Stimulated activated naive CD8-positive, alpha-beta T cell treated with anti-CD3 and anti-CD28 coated beads, Interleukin-15, amount 100 ng/mL, for 72 hours (primary cell): ENCODE results near the gene CIP2A.

ENCODE experiments used
- ATAC-seq: fragments of 150-1000 bp; cut with Tn5 transposase; 2 replicates; pipeline ENCODE4 v1.10.0; 2021; ENCODE audit warnings: mild to moderate bottlenecking, moderate library complexity
- DNase-seq, 2 donors: peaks; one replicate each; pipeline ENCODE4 v3.0.0; 2021 to 2022
- H3K27ac Mint-ChIP-seq, 2 donors: one replicate each; pipeline ENCODE4 v1.8.0; 2022; ENCODE audit warnings: mild to moderate bottlenecking in 2 of 2, mixed read lengths in 2 of 2, moderate library complexity in 2 of 2
- H3K27me3 Mint-ChIP-seq: one replicate; pipeline ENCODE4 v1.8.0; 2022; ENCODE audit warnings: mixed read lengths
- H3K4me1 Mint-ChIP-seq: one replicate; pipeline ENCODE4 v1.8.0; 2022; ENCODE audit warnings: mild to moderate bottlenecking, mixed read lengths
- H3K4me3 Mint-ChIP-seq, 2 donors: one replicate each; pipeline ENCODE4 v1.8.0; 2022; ENCODE audit warnings: mild to moderate bottlenecking in 2 of 2, mixed read lengths in 2 of 2, moderate library complexity in 1 of 2
- H3K9me3 Mint-ChIP-seq, 2 donors: one replicate each; pipeline ENCODE4 v1.8.0; 2022; ENCODE audit warnings: mixed read lengths in 2 of 2

The CIP2A gene

DNA sequence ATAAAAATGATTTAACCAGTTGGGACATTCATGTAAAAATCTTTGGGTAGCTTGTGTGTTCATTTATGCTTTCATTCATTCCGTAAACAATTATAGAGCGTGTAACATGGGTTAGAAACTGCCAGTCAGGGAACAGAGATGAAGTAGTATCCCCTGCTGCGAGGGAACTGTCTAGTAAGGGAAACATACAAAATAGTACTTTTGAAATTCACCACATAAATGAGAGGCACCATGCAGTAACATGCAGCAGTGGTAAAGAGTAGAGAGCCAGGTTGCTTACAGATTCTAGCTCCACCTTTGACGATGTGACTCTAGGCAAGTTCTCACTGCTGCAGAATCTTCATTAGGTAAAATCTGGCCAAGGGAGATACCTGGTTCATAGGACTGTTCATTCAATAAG lies 1.2 kb upstream of the CIP2A start:
- Mint-ChIP-seq H3K27me3 (no peaks in the 10 kb centered on the region), H3K9me3 (no peaks in the 10 kb centered on the region), H3K4me1 (peaks cover 52% of the 10 kb centered on the region), H3K4me3 (peak overlapping the region; percentile 96 to 100), H3K27ac (peak overlapping the region; percentile 100)
- DNase-seq: no peak
- ATAC-seq: no peak

DNA sequence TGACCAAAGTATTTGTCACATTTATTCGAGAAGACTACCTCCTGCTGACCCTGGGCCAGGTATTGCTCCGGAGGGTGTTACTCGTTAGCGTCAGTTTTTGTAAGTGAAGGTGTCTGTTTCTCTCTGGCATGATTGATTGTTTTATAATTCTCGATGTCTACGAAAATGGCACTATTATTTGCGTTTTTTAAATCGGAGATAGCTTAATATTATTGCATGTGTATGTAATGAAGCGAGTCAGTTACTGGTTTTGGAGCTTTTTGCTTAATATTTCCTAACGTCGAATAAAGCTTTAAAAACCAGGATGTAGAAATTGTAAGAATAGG lies 723 bp upstream of the CIP2A start:
- Mint-ChIP-seq H3K4me3 (peak overlapping the region; percentile 96 to 100), H3K9me3 (no peaks in the 10 kb centered on the region), H3K27ac (peak overlapping the region; percentile 100), H3K27me3 (no peaks in the 10 kb centered on the region), H3K4me1 (peaks cover 57% of the 10 kb centered on the region)
- DNase-seq (no peak), ATAC-seq (no peak)

DNA sequence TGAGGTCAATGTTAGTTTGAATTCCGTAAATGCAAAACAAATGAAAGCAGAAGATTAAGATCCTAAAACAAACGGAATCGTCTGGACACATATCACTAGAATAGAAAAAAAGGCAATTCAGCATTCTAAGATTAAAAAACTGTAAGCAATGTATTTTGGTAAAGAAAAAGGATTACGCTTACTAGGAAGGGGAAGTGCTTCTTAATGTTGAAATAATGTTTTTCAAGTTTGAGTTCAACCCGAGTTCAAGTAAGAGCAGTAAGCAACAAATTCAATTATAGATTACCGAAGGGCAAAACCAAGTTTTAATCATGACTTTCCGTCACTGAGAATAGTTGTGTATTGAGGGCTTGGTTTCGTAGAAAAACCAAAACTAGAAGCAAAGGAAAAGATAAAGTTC lies 637 bp downstream of the CIP2A start:
- ATAC-seq (no peak), DNase-seq (no peak)
- peaks cover 53% of the 10 kb centered on the region for H3K4me1 Mint-ChIP-seq
- H3K27me3 Mint-ChIP-seq: no peaks in the 10 kb centered on the region
- H3K9me3 Mint-ChIP-seq: no peaks in the 10 kb centered on the region
- H3K4me3 Mint-ChIP-seq: peak overlapping the region; percentile 96 to 100
- H3K27ac Mint-ChIP-seq: peak overlapping the region; percentile 100

DNA sequence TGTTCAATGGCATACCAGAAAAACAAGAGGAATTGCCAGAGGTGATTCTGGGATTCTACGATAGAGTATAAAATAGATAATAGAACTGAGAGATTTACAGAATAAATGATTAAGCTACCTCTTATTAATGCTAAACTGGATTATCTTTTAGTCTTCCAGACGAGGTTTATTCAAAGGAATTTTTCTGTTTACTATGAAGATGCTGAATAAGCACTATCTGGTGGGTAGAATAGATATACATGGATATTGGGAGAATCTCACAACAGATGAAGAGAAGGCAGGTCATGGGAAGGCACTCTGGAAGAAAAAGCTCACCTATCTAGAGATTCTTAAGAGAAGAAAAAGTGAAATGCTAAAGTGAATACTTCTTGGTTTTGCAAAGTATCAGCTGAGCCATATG lies 11.2 kb downstream of the CIP2A start:
- no peak for DNase-seq
- no peak for ATAC-seq
- no peaks in the 10 kb centered on the region for H3K4me1 Mint-ChIP-seq
- H3K27me3 Mint-ChIP-seq: no peaks in the 10 kb centered on the region
- H3K27ac Mint-ChIP-seq: no peak overlapping the region
- H3K9me3 Mint-ChIP-seq: peaks cover 0 to 5% of the 10 kb centered on the region in 2 donors
- no peak overlapping the region for H3K4me3 Mint-ChIP-seq

DNA sequence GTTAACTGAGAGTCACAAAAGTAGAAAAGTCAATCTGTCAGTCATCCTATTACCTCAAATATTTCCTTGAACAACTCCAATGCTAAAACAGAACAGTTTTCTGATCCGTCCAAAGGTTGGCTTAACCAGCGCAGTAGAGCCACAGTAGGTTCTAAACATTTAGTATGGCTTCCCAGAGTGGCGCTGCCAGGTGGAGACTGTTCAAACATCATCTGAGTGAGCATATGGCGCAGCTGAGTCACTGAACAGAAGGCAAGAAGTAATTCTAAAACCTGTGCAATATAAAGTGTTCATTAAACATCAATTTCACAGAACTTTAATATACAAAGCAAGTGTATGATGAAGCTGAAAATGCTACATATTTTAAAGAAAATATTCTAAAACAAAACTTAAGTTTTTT lies 19.9 kb downstream of the CIP2A start:
- no peak overlapping the region for H3K27ac Mint-ChIP-seq

DNA sequence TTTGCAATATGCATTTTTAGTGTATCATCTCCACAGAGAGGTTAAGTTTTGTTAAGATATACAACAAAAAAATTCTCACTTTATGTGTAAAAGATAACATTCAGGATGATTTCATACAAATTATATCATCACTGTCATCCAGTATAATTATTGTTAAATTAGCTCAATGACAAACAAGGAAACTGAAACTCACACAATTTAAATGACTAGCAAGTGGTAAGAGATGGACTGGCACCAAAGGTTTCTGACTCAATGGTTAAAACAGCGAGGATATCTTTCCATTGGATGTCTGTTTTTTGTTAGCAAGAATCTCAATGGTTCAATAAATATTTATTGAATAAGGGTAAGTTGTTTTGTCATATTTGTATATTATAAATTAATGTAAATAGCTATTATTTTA lies 22.6 kb downstream of the CIP2A start:
- no peak for DNase-seq
- Mint-ChIP-seq H3K27ac (no peak overlapping the region), H3K27me3 (no peaks in the 10 kb centered on the region), H3K4me3 (no peak overlapping the region), H3K4me1 (no peaks in the 10 kb centered on the region), H3K9me3 (no peaks in the 10 kb centered on the region)
- ATAC-seq: no peak

More for the DNA sequence above, 19.9 kb downstream of the CIP2A start:
- ATAC-seq: no peak
- no peaks in the 10 kb centered on the region for H3K27me3 Mint-ChIP-seq
- peaks cover 0 to 5% of the 10 kb centered on the region in 2 donors for H3K9me3 Mint-ChIP-seq
- no peak overlapping the region for H3K4me3 Mint-ChIP-seq
- H3K4me1 Mint-ChIP-seq: no peaks in the 10 kb centered on the region
- no peak for DNase-seq

DNA sequence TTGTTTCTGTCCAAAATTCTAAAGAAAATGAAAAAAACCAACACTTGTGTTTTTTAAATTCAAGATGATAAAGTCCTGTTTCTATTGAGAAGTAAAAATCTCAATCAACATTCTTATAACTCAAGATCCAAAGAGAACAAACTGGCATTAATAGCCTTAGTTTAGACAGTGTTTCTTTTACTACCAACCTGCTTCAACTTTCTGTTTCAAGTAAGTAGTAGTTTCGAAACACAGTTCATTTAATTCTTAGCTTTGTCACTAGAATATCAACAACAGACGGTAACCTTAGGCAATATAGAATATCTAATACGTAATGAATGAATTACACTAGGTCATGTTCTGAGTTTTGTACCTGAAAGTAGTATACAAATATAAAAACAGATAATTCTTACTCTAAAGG lies 23.7 kb downstream of the CIP2A start:
- H3K27ac Mint-ChIP-seq: no peak overlapping the region

DNA sequence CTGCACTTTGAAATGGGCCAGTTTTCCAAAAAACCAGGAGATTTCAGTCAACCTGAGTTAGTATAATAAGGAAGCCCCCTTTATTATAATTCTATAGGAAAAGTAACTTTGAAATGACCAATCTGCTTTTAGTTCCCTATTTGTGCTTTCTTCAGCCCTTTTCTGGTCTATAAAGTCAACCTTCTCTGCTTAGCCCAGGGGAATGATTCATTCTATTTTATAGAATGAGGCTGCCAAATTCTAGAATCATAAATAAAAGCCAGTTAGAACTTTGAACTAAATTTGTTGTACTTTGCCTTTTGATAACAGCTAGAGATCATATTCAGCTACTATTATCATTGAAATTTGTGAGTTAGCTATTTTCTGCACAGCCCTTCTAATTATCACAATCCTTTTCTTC lies 24.7 kb downstream of the CIP2A start:
- no peak overlapping the region for H3K4me3 Mint-ChIP-seq
- no peaks in the 10 kb centered on the region for H3K9me3 Mint-ChIP-seq
- ATAC-seq (no peak), DNase-seq (no peak)
- H3K27ac Mint-ChIP-seq: no peak overlapping the region
- H3K27me3 Mint-ChIP-seq: no peaks in the 10 kb centered on the region
- no peaks in the 10 kb centered on the region for H3K4me1 Mint-ChIP-seq

More for the DNA sequence above, 23.7 kb downstream of the CIP2A start:
- no peak overlapping the region for H3K4me3 Mint-ChIP-seq
- ATAC-seq (no peak), DNase-seq (no peak)
- no peaks in the 10 kb centered on the region for H3K27me3 Mint-ChIP-seq
- no peaks in the 10 kb centered on the region for H3K4me1 Mint-ChIP-seq
- H3K9me3 Mint-ChIP-seq: no peaks in the 10 kb centered on the region

DNA sequence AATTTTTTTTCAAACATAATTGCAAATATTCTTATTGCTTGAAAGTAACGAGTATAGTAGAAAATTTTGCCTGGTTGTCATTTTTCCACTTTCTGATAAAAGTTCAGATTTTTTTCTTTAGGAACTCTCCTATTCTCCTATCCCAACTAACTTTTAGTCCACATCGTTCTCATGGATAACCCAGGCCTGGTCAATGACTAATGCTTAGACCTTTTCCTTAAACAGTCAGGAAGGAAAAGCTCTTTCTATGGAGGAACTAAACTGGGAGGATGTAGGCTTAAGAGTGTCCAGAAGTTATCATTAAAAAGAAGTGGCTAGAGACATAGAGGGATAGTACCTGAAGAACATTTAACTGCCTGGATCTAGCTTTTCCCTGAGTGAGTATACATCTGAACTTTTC lies 26.7 kb downstream of the CIP2A start:
- ATAC-seq (no peak), DNase-seq (no peak)
- H3K27ac Mint-ChIP-seq: no peak overlapping the region
- H3K9me3 Mint-ChIP-seq: no peaks in the 10 kb centered on the region
- H3K4me1 Mint-ChIP-seq: no peaks in the 10 kb centered on the region
- H3K27me3 Mint-ChIP-seq: no peaks in the 10 kb centered on the region
- H3K4me3 Mint-ChIP-seq: no peak overlapping the region

DNA sequence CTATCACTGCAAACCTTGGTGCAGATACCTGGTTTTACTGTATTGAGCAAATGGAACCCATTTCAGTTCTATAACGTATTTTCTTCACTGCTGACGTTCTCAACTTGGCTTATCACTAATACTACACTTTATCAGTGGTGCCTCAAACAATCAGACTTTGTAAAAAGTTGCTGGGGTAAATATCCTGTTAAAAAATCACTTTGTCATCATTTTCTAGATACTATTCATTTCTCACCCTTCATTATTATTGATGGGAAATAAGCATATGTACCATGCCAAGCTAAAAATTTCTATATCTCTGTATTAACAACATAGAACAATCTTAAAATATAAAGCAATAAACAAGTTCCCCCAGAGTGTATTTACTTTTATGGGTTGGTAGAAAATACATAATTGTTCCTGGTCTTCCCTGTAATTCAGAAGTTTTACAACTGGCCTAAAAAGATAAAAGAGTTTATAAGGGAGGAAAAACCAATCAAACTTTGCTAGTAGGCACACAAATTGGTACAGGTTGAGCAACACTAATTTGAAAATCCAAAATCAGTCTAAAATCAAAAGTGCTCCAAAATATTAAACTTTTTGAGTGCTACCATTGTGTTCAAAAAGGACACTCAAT lies 33.2 kb downstream of the CIP2A start:
- Mint-ChIP-seq H3K27ac (no peak overlapping the region), H3K4me3 (no peak overlapping the region), H3K9me3 (no peaks in the 10 kb centered on the region), H3K27me3 (no peaks in the 10 kb centered on the region), H3K4me1 (no peaks in the 10 kb centered on the region)
- DNase-seq (no peak), ATAC-seq (no peak)

DNA sequence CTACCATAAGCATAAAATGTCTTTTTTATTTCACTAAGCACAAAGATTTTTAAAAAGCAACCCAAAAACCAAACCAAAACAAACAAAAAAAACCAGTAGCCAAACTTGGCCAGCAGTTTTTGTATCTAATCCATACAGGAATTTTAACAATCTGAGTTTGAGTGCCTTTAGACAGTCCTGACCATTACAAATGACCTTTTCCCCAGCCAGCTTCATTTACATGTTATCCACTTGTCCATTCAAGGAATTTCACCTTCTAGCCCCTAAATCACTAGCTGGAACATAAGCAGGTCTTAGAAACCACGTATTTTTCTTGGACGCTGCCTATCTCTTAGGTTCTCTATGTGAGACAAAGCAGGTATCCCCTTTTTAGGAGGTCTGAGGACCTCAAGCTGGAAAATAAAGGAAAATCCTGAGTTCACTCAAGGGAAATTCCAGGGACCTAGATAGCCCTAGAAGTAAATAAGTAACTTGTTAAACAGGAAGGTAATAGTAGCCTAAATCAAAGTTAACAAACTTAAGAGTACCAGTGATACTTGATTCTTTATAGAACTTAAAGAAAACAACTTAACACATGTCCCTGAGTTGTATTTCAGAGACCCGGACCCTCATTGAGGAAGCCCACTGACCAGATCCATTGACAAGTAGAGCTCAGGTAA lies 34.2 kb downstream of the CIP2A start:
- Mint-ChIP-seq H3K9me3 (no peaks in the 10 kb centered on the region), H3K27ac (no peak overlapping the region), H3K4me3 (no peak overlapping the region), H3K4me1 (no peaks in the 10 kb centered on the region), H3K27me3 (no peaks in the 10 kb centered on the region)
- DNase-seq (no peak), ATAC-seq (no peak)

DNA sequence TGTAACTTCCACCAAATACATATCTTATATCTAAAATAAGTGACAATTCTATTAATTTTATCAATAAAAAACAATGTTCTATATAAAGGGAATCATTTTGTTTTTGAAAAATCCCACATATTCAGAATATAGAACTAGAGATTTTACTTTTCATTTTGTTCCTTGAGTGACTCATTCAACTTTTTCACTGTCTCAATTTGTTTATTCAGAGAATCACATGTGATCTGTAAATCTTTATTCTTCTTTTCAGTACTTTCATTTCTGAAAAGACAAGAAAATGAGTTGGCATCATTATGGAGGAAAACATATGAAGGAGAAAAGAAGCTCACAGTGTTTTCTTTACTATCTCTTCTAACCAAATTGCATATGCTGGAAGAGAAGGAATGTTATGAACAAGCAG lies 35.0 kb downstream of the CIP2A start:
- Mint-ChIP-seq H3K27ac (no peak overlapping the region), H3K27me3 (no peaks in the 10 kb centered on the region), H3K4me3 (no peak overlapping the region), H3K4me1 (no peaks in the 10 kb centered on the region), H3K9me3 (no peaks in the 10 kb centered on the region)
- no peak for ATAC-seq
- DNase-seq: no peak

DNA sequence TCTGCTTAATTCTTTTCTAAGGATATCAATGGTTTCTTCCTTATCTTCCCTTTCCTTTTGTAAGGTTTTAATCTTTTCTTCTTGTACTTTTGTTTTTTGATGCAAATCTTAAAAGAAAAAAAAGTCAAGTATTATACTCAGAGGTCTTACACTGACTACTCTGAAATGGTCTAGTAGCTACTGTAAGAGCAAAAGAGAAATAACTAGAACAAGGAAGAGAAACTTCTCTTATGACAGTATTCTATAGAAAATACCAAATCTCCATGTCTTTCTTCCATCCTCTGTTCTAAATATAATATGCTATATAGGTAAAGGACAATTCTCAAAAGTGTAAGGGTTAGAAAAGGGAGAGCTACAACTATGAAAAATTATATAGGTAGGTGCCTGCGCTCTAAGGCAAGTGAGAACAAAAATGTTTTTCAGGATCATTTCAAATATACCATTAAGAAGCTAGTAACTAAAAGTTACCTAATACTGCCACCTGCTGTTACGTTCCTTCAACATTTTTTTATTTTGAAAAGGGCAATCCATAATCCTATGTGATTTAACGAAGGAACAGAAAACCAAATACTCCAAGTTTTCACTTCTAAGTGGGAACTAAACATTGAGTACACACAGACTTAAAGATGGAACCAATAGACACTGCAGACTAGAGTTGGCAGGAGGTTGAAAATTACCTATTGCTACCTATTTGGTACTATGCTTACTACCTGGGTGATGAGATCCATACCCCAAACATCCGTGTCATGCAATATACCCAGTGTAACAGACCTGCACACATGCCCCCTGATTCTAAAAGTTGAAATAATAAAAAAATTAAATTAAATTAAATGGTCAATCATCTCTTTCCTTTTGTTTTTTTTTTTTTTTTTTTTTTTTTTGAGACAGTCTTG lies 36.7 kb downstream of the CIP2A start:
- no peaks in the 10 kb centered on the region for H3K9me3 Mint-ChIP-seq
- no peak for ATAC-seq
- H3K4me1 Mint-ChIP-seq: no peaks in the 10 kb centered on the region
- no peaks in the 10 kb centered on the region for H3K27me3 Mint-ChIP-seq
- DNase-seq: no peak
- H3K4me3 Mint-ChIP-seq: no peak overlapping the region
- H3K27ac Mint-ChIP-seq: peak overlapping the region; percentile 42 to 69

DNA sequence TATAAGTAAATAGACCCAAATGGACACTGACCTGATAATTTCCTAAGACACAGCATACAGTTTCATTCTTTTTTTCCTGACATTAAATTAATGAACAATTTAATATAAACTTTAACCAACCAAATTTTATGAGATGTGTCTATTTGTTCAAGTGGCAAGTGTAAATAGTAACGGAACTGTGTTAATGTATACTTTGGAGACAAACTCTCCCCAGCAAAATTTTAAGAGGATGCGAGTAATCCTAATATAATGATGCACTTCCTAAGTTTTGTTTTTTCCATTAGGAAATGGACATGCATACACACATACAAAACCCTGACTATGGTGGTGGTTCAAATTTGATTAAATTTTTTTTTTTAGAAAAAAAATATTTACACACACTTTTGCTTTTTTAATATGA lies 40.4 kb downstream of the CIP2A start:
- H3K27ac Mint-ChIP-seq: no peak overlapping the region
- DNase-seq (no peak), ATAC-seq (no peak)
- H3K27me3 Mint-ChIP-seq: no peaks in the 10 kb centered on the region
- no peaks in the 10 kb centered on the region for H3K9me3 Mint-ChIP-seq
- H3K4me3 Mint-ChIP-seq: no peak overlapping the region
- H3K4me1 Mint-ChIP-seq: peaks cover 5% of the 10 kb centered on the region

DNA sequence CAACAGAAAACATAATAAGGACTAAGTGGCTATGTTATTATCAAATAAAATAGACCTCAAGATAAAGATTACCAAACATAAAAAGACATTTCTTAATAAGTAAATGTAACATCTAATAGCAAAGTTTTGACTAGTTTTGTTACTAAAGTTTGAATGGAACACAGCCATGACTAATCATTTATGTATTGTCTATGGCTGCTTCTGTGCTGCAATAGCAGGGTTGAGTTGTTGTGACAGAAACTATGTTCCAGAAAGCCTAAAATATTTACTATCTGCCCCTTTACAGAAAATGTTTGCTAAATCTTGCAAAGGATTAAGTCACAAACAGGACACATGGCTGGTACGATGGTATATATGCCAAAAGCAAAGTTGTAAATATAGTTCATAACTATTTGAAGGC lies 40.9 kb downstream of the CIP2A start:
- H3K27ac Mint-ChIP-seq: no peak overlapping the region
- DNase-seq (no peak), ATAC-seq (no peak)
- peaks cover 5% of the 10 kb centered on the region for H3K4me1 Mint-ChIP-seq
- no peaks in the 10 kb centered on the region for H3K9me3 Mint-ChIP-seq
- H3K27me3 Mint-ChIP-seq: no peaks in the 10 kb centered on the region
- H3K4me3 Mint-ChIP-seq: no peak overlapping the region

DNA sequence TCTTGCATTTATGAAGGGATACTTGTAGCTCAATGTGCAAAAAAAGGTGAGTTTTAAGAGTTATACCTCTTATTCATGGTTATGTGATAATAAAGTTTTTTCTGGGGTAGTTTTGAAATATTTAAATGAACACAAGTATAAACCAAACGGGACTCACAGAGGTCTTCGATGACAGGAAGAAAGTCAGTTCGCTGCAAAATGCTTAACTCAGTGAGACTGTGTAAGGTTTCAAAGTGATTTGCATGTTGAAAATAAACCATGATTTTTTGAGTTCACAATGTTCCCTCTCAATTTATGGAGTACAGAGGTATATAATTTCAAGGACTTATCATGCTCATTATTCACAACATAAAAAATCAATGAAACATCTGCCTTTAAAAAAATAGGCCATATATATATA lies 42.5 kb downstream of the CIP2A start:
- no peaks in the 10 kb centered on the region for H3K27me3 Mint-ChIP-seq
- H3K4me1 Mint-ChIP-seq: peaks cover 5% of the 10 kb centered on the region
- DNase-seq (no peak), ATAC-seq (no peak)
- no peak overlapping the region for H3K27ac Mint-ChIP-seq
- no peak overlapping the region for H3K4me3 Mint-ChIP-seq
- H3K9me3 Mint-ChIP-seq: no peaks in the 10 kb centered on the region
